ENCODE data around the gene CELF4.

GRCh38 chr18:37547196-37547827, 18.3 kb downstream of the CELF4 start:
- TF ChIP-seq TAF1 (IDR thresholded peaks at IDR 0.05; ENCODE audit: low read depth) (no peak), USF1 (IDR thresholded peaks at IDR 0.05) (no peak), CEBPB (IDR thresholded peaks at IDR 0.05) (no peak), RAD21 (IDR thresholded peaks at IDR 0.05; ENCODE audit: low read depth) (no peak), TCF12 (IDR thresholded peaks at IDR 0.05; ENCODE audit: low read depth) (no peak), YY1 (IDR thresholded peaks at IDR 0.05; ENCODE audit: low read depth) (no peak), EP300 (IDR thresholded peaks at IDR 0.05; ENCODE audit: borderline replicate concordance) (no peak)

Measured in Ishikawa (cell line).